K562 (cell line): ENCODE results near the gene QARS1. TPM values are rescaled to one million over a fixed set of nuclear protein-coding genes. Genes with fewer than 3 reads are reported as not detected.
A peak's percentile ranks its signal among the peaks of the same experiment; 100 is the strongest.

Experiments
- ATF7 ChIP-seq: fragments of 450-650 bp; IDR thresholded peaks from 2 replicates; pipeline ENCODE4 v1.7.1; 2014; ENCODE audit warnings: mild to moderate bottlenecking, moderate library complexity
- BRCA1 ChIP-seq, 2 experiments: fragments of 450-650 bp in 1 of 2; sonication (generic) in 1 of 2; formaldehyde crosslinking in 1 of 2; IDR thresholded peaks; 2 replicates each; pipeline versions ENCODE4 v1.5.0 to v1.6.1; 2017 to 2020; ENCODE audit warnings: mild to moderate bottlenecking in 1 of 2, missing genetic modification reagents in 1 of 2
- CBFA2T3 ChIP-seq: fragments of 450-650 bp; IDR thresholded peaks from 2 replicates; pipeline ENCODE4 v1.6.1; 2017
- E2F3 ChIP-seq: fragments of 250-450 bp; sonication (Bioruptor Pico); IDR thresholded peaks from 2 replicates; pipeline ENCODE4 v1.4.0; 2020; ENCODE audit warnings: mild to moderate bottlenecking
- ERF ChIP-seq: fragments of 450-650 bp; formaldehyde crosslinking; IDR thresholded peaks from 2 replicates; pipeline ENCODE4 v1.4.0; 2020; ENCODE audit warnings: mild to moderate bottlenecking, mixed read lengths
- FOXJ2 ChIP-seq: fragments of 200-800 bp; sonication (Bioruptor generic); IDR thresholded peaks from 2 replicates; pipeline ENCODE4 v1.6.1; 2016; ENCODE audit warnings: missing genetic modification characterization, missing compliant biosample characterization
- GTF2B ChIP-seq: IDR thresholded peaks from 2 replicates; pipeline ENCODE4 v1.6.1; 2011; ENCODE audit not compliant: insufficient read length; ENCODE audit errors: extremely low read depth
- HSF4 ChIP-seq: fragments of 250-450 bp; sonication (Bioruptor Pico); IDR thresholded peaks from 2 replicates; pipeline ENCODE4 v2.1.2; 2022; ENCODE audit warnings: mild to moderate bottlenecking, moderate library complexity, borderline replicate concordance
- KLF16 ChIP-seq: IDR thresholded peaks from 2 replicates; pipeline ENCODE4 v1.6.1; 2016; ENCODE audit warnings: antibody characterized with exemption
- LARP7 ChIP-seq: fragments of 450-650 bp; IDR thresholded peaks from 2 replicates; pipeline ENCODE4 v1.6.1; 2016
- MAFK ChIP-seq: IDR thresholded peaks from 2 replicates; pipeline ENCODE4 v1.6.1; 2011; ENCODE audit warnings: low read length, improper control_type of control experiment
- MTA3 ChIP-seq: fragments of 450-650 bp; formaldehyde crosslinking; IDR thresholded peaks from 2 replicates; pipeline ENCODE4 v1.6.1; 2017; ENCODE audit warnings: mild to moderate bottlenecking, borderline replicate concordance
- PML ChIP-seq: IDR thresholded peaks from 2 replicates; pipeline ENCODE4 v1.6.1; 2012; ENCODE audit warnings: low read length, inconsistent platforms
- POLR2G ChIP-seq: fragments of 200-400 bp; formaldehyde crosslinking; IDR thresholded peaks from 2 replicates; pipeline ENCODE4 v1.6.1; 2017; ENCODE audit warnings: low read depth, mild to moderate bottlenecking, antibody characterized with exemption, low read length, moderate library complexity
- SMARCA5 ChIP-seq: fragments of 450-650 bp; IDR thresholded peaks from 2 replicates; pipeline ENCODE4 v1.6.1; 2016
- SMARCC2 ChIP-seq: fragments of 450-650 bp; IDR thresholded peaks from 2 replicates; pipeline ENCODE4 v1.6.1; 2017; ENCODE audit warnings: antibody characterized with exemption, moderate library complexity, mild to moderate bottlenecking, low read depth
- SNIP1 ChIP-seq: fragments of 450-650 bp; IDR thresholded peaks from 2 replicates; pipeline ENCODE4 v1.7.1; 2017; ENCODE audit warnings: low read depth, mild to moderate bottlenecking
- TFAP4 ChIP-seq: sonication (generic); formaldehyde crosslinking; IDR thresholded peaks from 2 replicates; pipeline ENCODE4 v1.8.0; 2022; ENCODE audit warnings: missing genetic modification reagents, mild to moderate bottlenecking, moderate library complexity, borderline replicate concordance
- THRB ChIP-seq: fragments of 450-650 bp; formaldehyde crosslinking; conservative IDR thresholded peaks from 2 replicates; pipeline ENCODE4 v1.4.0; 2022; ENCODE audit warnings: mild to moderate bottlenecking, missing genetic modification characterization
- TRIM28 ChIP-seq: fragments of 450-650 bp; IDR thresholded peaks from 2 replicates; pipeline ENCODE4 v1.6.1; 2017
- ZBTB33 ChIP-seq: sonication (generic); formaldehyde crosslinking; IDR thresholded peaks from 2 replicates; pipeline ENCODE4 v1.8.1; 2023; ENCODE audit warnings: mild to moderate bottlenecking, missing genetic modification reagents
- ZNF175 ChIP-seq: fragments of 200-800 bp; sonication (Bioruptor generic); IDR thresholded peaks from 2 replicates; pipeline ENCODE4 v1.6.1; 2016; ENCODE audit warnings: low read depth, mild to moderate bottlenecking, missing genetic modification characterization, missing compliant biosample characterization
- ZNF23 ChIP-seq: fragments of 250-450 bp; sonication (Bioruptor Pico); IDR thresholded peaks from 2 replicates; pipeline ENCODE4 v1.4.0; 2020; ENCODE audit warnings: mild to moderate bottlenecking
- ZNF232 ChIP-seq: sonication (generic); formaldehyde crosslinking; IDR thresholded peaks from 2 replicates; pipeline ENCODE4 v1.8.0; 2022; ENCODE audit warnings: mild to moderate bottlenecking, missing genetic modification reagents
- polyA plus RNA-seq, 8 experiments: library from polyadenylated mRNA; depleted of rRNA in 4 of 8; stranded (reverse) in 5 of 8; unstranded in 3 of 8; fragments of >200 nt; fragmentation: Nextera tagmentation in 2 of 8; fragmentation: Illumina TruSeq in 1 of 8; extraction: Ambion mirVana in 2 of 8; extraction: Trizol in 1 of 8; gene quantifications; 2 replicates each; pipeline versions ENCODE4 v1.2.1 to v1.2.3, GENCODE V29; 2011 to 2014; ENCODE audit warnings: inconsistent platforms in 1 of 8, missing spikeins in 1 of 8
- total RNA-seq, 7 experiments: library from RNA; depleted of rRNA in 6 of 7; stranded (reverse); fragments of >200 nt in 6 of 7; fragmentation: Illumina TruSeq in 2 of 7; extraction: Trizol in 2 of 7; gene quantifications; 2 replicates each; pipeline versions ENCODE4 v1.2.1 to v1.2.3, GENCODE V29; 2011 to 2021; ENCODE audit warnings: low replicate concordance in 1 of 7

QARS1 gene
- total and polyA plus RNA-seq, 9 of the 15 experiments (the other 6 are each of a cell fraction or from before 2014, with no cell fraction given): 148 to 310 (median 273) TPM

- TF ChIP-seq ZBTB33 (CRISPR knock-in tag) (no peak), ZNF232 (CRISPR knock-in tag) (no peak), POLR2G (peak; percentile 95), PML (0 out of 2 replicates have a peak, but pooled peaks have one; percentile 27), HSF4 (CRISPR knock-in tag) (no peak), ZNF175 (CRISPR knock-in tag) (0 out of 2 replicates have a peak, but pooled peaks have one; percentile 9), BRCA1 (IDR thresholded peaks at IDR 0.05) (no peak; the same call in 1 of the 2 replicates), BRCA1 (CRISPR knock-in tag; IDR thresholded peaks at IDR 0.05) (no peak), KLF16 (no peak), SNIP1 (no peak), ATF7 (peak; percentile 63), E2F3 (no peak), CBFA2T3 (no peak), SMARCA5 (no peak), TRIM28 (peak; percentile 84), FOXJ2 (peak; percentile 61; the same call in 1 of the 2 replicates), MAFK (no peak), TFAP4 (peak; percentile 76), GTF2B (no peak), SMARCC2 (no peak), MTA3 (peak; percentile 76; the same call in 1 of the 2 replicates), ZNF23 (CRISPR knock-in tag) (no peak), LARP7 (no peak), THRB (CRISPR knock-in tag) (no peak), ERF (CRISPR knock-in tag) (0 out of 2 replicates have a peak, but pooled peaks have one; percentile 9)
Measured at GRCh38 chr3:49093853-49094767, 10.4 kb downstream of the QARS1 start, which contains the start of gene QRICH1 (continued).
